Measurements from ENCODE around the gene PPP1R12C. TPM values are rescaled to one million over a fixed set of nuclear protein-coding genes. Genes with fewer than 3 reads are reported as not detected.

The PPP1R12C gene
- polyA plus RNA-seq, 3 donors = 2.1 to 206 (median 2.6) TPM

DNA sequence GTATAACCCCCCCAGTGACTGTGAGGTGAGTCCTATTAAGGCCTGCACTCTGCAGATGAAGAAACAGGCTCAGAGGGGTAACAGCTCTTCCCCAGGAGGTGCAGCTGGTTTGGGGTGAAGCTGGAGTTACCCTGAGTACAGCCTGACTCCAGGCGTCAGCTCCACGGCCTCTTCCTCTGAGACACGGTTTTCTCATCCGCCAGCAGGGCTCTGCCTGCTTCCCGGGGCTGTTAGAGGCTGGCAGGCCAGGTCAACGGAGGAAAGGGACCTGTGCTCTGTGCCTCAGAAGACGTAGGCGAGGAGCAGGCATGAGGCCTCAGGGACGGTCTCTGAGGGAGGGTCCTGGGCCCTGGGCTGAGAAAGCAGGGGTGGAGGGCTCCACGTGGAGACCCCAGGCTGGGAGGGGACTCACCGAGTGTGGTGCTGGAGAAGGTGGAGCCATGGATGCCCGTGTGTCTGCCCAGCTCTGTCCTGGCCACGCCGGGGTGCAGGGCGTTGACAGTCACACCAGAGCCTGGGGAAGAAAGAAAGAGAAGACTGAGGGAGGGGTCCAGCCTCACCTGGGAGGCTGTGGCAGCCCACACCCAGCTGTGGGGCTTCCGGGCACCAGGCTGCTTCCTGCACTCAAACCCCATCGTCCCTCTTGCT is 70.3 kb downstream of the PPP1R12C start:
- H3K27me3 Mint-ChIP-seq (ENCODE audit: low read depth in 3 of 3) = peaks cover 9 to 14% (median 10%) of the 10 kb centered on the region in 3 donors
- peaks cover 0 to 7% of the 10 kb centered on the region in 2 donors for H3K27me3 ChIP-seq (ENCODE audit: control insufficient read depth in 2 of 2, insufficient read depth in 2 of 2, low read length in 2 of 2)
- H3K27ac Mint-ChIP-seq = no peak overlapping the region
- no peaks in the 10 kb centered on the region for H3K79me2 ChIP-seq (ENCODE audit: insufficient read depth, low read length)
- peaks cover 9% of the 10 kb centered on the region for H4K20me1 ChIP-seq (ENCODE audit: insufficient read depth, low read length)
- peaks cover 60 to 88% of the 10 kb centered on the region in 2 donors for H3K36me3 Mint-ChIP-seq
- DNase-seq = no peak
- no peak overlapping the region for H3K27ac ChIP-seq (ENCODE audit: low read depth in 1 of 2, low read length in 2 of 2)
- no peak overlapping the region for H3K4me3 ChIP-seq (replicated peaks in 1 of 3; ENCODE audit: low read depth in 2 of 3, low read length in 3 of 3)
- intact Hi-C loops (cut with micrococcal nuclease) = loop anchor here in 1 of 2 donors (10.0 kb wide), 1 partner anchor 52 kb away; no protein-coding TSS in a partner anchor
- no peak for TF ChIP-seq CTCF (IDR thresholded peaks at IDR 0.05)
- peaks cover 4 to 5% of the 10 kb centered on the region in 2 donors for H3K4me1 ChIP-seq (ENCODE audit: control insufficient read depth in 1 of 2, insufficient read depth in 2 of 2, low read length in 2 of 2)
- no peak overlapping the region for H3K4me2 ChIP-seq (replicated peaks; ENCODE audit: extremely low read depth, low read length, poor library complexity, severe bottlenecking)
- H3K4me1 Mint-ChIP-seq = peaks cover 6% of the 10 kb centered on the region
- H3K36me3 ChIP-seq (replicated peaks in 1 of 2; ENCODE audit: control insufficient read depth in 1 of 2, insufficient read depth in 2 of 2, low read length in 2 of 2) = peaks cover 52 to 64% of the 10 kb centered on the region in 2 donors
- H3K9me3 Mint-ChIP-seq = peaks cover 0 to 4% (median 0%) of the 10 kb centered on the region in 7 donors
- H3K9me3 ChIP-seq (replicated peaks in 1 of 2; ENCODE audit: control insufficient read depth in 1 of 2, insufficient read depth in 1 of 2, low read length in 2 of 2) = no peaks in the 10 kb centered on the region
- H3K9ac ChIP-seq (ENCODE audit: insufficient read depth, low read length, poor library complexity, severe bottlenecking) = no peak overlapping the region
- 92% methylated on average over 17 of the region's 17 CpGs for WGBS (ENCODE audit: insufficient coverage)
- H3K4me3 Mint-ChIP-seq = no peak overlapping the region
- H2AFZ ChIP-seq (ENCODE audit: insufficient read depth, low read depth, low read length, poor library complexity, severe bottlenecking) = no peak overlapping the region

DNA sequence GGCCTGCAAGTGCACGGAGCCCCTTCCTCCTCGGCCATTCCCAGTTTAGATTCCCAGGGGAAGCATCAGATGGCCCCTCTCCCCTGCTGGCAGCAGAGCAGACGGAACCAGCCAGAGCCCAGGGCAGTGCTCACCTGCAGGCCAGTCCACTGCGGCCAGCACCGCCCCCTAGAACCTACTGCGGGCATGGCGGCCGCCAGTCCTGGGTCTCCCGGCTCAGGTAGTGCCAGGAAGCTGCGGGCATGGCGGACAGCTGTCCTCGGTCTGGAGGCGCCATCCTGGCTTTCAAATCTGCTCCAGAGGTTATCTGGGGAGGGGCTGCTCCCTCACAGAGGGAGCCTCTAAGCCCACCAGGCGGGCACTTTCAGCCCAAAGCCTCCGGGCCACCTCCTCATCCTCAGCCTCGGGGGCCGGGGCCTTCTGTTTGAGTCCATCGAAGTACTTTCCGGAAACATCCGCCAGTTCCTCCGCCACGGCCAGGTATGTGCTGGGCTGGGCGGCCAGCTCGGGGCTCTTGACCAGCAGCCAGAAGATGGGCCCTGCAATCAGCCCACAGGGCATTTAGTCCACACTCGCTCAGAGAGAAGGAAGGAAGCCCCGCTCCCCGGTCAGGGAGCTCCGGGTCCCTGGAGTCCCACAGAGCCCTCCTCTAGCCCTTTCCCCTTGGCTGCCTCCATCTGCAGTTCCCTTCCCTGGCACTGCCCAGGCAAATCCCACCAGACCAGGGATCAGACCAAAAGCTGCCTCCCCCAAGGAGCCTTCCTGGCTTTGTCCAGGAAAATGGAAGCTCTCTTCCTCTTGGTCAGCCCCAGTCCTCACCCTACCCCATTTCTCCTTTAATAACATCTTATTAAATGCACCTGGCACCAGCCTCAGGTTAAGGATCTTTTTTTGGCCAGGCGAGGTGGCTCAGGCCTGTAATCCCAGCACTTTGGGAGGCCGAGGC is 72.4 kb downstream of the PPP1R12C start:
- Mint-ChIP-seq H3K4me1 (peaks cover 15% of the 10 kb centered on the region), H3K9me3 (peaks cover 0 to 5% (median 0%) of the 10 kb centered on the region in 7 donors), H3K36me3 (peaks cover 52 to 68% of the 10 kb centered on the region in 2 donors), H3K27ac (peak overlapping the region in 1 of 7 donors; percentile 28), H3K27me3 (ENCODE audit: low read depth in 3 of 3) (peaks cover 23 to 28% (median 27%) of the 10 kb centered on the region in 3 donors), H3K4me3 (no peak overlapping the region)
- H2AFZ ChIP-seq (ENCODE audit: insufficient read depth, low read depth, low read length, poor library complexity, severe bottlenecking) = no peak overlapping the region
- H3K4me2 ChIP-seq (replicated peaks; ENCODE audit: extremely low read depth, low read length, poor library complexity, severe bottlenecking) = no peak overlapping the region
- no peak overlapping the region for H3K4me3 ChIP-seq (replicated peaks in 1 of 3; ENCODE audit: low read depth in 2 of 3, low read length in 3 of 3)
- H3K4me1 ChIP-seq (ENCODE audit: control insufficient read depth in 1 of 2, insufficient read depth in 2 of 2, low read length in 2 of 2) = peaks cover 9 to 15% of the 10 kb centered on the region in 2 donors
- H3K27ac ChIP-seq (ENCODE audit: low read depth in 1 of 2, low read length in 2 of 2) = no peak overlapping the region
- no peaks in the 10 kb centered on the region for H3K9me3 ChIP-seq (replicated peaks in 1 of 2; ENCODE audit: control insufficient read depth in 1 of 2, insufficient read depth in 1 of 2, low read length in 2 of 2)
- H3K36me3 ChIP-seq (replicated peaks in 1 of 2; ENCODE audit: control insufficient read depth in 1 of 2, insufficient read depth in 2 of 2, low read length in 2 of 2) = peaks cover 44 to 53% of the 10 kb centered on the region in 2 donors
- H4K20me1 ChIP-seq (ENCODE audit: insufficient read depth, low read length) = peaks cover 20% of the 10 kb centered on the region
- H3K79me2 ChIP-seq (ENCODE audit: insufficient read depth, low read length) = no peaks in the 10 kb centered on the region
- 96% methylated on average over 25 of the region's 30 CpGs for WGBS (ENCODE audit: insufficient coverage)
- no peak for TF ChIP-seq CTCF (IDR thresholded peaks at IDR 0.05)
- DNase-seq = no peak
- H3K9ac ChIP-seq (ENCODE audit: insufficient read depth, low read length, poor library complexity, severe bottlenecking) = no peak overlapping the region
- peaks cover 2 to 18% of the 10 kb centered on the region in 2 donors for H3K27me3 ChIP-seq (ENCODE audit: control insufficient read depth in 2 of 2, insufficient read depth in 2 of 2, low read length in 2 of 2)
- intact Hi-C loops (cut with micrococcal nuclease) = loop anchor here in 1 of 2 donors (10.0 kb wide), 1 partner anchor 50 kb away; no protein-coding TSS in a partner anchor
